HG03354 (cell line): ENCODE measurements around the gene ATP5MC3.

Experiments used
- ATAC-seq: cut with Tn5 transposase; IDR thresholded peaks from one replicate; pipeline ENCODE4 v1.9.1; 2021; ENCODE audit warnings: mild to moderate bottlenecking; ENCODE audit not compliant: unreplicated experiment, poor library complexity, severe bottlenecking

The ATP5MC3 gene

GRCh38 chr2:175169191-175169590 is 12.3 kb downstream of the ATP5MC3 start:
- no peak for ATAC-seq

GRCh38 chr2:175168564-175168945 is 13.0 kb downstream of the ATP5MC3 start:
- ATAC-seq, result peak; percentile 36

GRCh38 chr2:175167792-175168563 is 13.5 kb downstream of the ATP5MC3 start, which contains the start of gene ATF2:
Gene ATF2 (minus strand): TSS chr2:175168203. CDS start chr2:175136443, 31,760 bp downstream.
- ATAC-seq, result peak; percentile 94

DNA sequence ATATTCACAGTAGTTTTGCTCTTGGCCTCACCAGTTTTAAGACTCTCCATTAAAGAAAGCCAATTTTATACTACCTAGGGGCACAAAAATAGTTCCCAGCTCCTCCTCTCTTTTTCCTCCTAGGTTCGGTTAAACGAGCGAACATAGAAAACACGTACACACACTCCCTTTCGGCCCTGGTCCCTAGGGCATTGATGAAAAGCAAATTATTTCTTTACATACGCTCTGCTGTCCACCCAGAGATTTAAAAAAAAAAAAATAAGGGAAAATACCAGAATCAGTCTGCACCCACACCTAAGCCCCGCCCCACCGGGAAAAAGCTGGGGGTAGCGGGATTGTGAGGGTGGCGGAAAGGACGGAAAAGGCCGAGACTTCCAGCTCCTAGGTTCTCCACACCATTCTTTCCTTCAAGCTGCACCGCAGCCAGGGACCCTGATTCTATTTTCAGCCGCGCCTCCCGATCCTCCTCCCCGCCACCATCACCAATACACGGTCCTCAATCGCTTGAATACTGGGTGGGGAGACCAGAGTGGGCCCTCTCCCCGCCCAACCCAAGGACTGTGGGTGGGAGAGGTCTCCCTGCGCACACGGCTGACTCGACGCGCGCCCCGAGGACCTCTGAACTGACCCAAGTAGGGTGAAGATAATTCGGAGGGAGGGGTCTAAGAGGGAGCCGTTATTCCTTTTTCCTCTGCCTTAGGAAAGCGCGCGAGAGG is 14.3 kb downstream of the ATP5MC3 start:
- peak; percentile 3 for ATAC-seq

DNA sequence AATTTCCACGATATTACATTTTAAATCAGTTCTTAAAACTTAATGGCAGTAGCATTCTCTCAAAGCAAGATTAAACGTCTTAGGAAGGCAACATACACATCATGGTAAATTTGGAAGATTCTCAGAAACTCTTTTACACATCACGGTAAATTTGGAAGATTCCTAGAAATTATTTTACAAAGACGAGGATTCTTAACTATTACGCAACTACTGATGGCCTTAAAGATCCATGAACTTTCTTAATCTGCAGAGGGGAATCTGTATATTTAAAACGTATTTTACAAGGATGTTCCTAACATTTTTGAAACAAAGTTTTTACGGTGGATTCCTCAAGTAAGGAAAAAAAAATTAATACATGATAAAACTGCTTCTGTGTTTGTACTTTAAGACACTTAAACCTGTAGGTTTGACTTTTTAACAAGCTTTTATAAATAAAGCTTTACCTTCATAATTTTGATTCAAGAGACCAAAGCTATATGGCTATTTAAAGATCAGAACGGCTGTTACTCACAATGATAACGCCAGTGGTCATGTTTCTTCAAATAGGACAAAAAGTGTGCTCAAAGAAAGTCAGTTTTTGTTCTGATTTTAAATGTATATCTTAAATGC is 15.2 kb downstream of the ATP5MC3 start:
- no peak for ATAC-seq

GRCh38 chr2:175164235-175164634 is 17.3 kb downstream of the ATP5MC3 start:
- ATAC-seq, result no peak

- no peak for ATAC-seq
These were observed 22.6 kb downstream of the ATP5MC3 start for GRCh38 chr2:175158894-175159293.

DNA sequence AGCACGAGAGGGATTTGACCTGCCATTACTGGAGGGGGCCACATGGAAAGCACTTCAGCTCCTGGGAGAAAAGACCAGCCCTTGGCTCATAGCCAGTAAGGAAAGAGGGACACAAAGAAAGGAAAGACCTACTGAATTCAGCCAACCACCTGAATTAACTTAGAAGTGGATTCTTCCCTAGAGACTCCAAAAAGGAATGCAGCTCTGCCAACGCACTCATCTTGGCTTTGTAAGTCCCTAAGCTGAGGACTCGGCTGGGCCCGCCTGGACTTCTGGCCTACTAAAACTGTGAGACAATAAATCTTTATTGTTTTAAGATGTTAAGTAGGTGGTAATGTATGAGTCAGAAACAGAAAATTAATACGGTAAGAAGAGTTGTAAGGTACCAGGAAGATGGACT is 25.0 kb downstream of the ATP5MC3 start:
- ATAC-seq, result no peak

DNA sequence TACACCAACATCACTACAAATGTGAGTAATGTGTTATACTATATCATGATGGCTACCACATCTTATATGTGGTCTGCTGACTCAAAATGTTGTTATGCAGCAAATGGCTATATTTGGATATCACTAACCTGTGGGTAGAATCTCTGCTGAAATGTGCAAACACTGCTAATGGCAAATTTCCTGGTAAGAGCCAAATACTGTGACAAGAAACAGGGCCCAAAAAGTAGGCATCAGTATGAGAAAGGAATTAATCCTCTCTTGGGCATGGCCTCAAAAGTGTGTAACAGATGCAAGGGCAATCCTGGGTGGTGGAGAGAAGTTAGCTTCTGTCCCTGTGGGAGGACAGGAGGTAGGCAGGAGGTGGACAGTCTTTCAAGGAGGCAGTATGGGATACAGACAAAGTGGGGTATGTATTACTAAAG is 26.8 kb downstream of the ATP5MC3 start:
- ATAC-seq, result peak; percentile 85

DNA sequence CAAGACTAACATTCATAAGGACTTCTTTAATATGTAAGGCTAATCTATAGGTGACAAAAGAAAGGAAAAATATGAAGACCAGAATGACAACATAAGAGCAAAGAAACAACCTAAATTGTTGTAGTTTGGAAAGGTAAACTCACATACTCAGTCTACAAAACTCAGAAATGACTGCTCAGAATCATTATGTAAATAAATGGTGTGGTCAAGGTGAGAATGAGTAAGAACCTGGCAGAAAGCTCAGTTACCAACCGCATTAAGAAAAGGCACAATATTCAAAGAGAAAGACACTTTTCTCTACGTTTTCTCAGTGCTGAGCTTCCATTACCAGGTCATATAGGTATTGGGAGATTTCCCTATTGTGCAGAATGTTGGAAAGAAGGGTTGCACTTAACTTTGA is 29.3 kb downstream of the ATP5MC3 start:
- peak; percentile 84 for ATAC-seq

DNA sequence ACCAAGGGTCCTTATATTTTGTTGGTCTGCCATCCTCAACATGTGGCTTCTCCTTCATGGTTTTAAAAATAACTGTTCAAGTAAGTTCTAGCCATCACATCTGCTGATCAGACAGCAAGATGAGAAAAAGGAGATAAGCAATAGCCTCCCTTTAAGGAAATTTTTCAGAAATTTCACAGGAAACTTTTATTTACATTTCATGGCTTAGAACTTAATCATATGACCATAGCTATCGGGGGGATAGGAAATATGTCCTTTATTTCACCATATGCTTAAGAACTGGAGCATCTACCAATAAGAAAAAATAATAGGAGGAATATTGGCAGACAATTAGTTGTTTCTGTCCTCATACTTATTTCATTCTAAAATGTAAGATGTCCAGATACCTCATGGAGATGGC is 29.7 kb downstream of the ATP5MC3 start:
- ATAC-seq, result no peak

DNA sequence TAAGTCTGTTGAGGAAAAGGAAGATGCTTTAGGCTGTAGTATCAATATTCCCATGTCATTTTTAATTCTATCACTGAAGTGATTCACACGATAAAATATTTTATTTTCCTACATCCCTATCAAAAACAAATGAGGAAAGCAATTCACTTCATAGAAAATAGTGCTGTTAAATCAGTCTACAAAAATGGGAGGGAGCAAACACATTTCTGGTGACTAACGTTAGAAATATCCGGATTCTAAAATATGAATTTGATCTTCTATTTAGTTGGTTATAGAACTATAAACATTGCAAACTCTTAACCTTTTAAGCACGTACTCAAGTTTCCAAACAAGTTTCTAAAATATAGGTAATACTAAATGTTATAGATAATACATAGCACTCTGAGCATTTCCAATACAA is 34.3 kb downstream of the ATP5MC3 start:
- ATAC-seq, result no peak

GRCh38 chr2:175143678-175144077 is 37.8 kb downstream of the ATP5MC3 start:
- ATAC-seq, result no peak

GRCh38 chr2:175143191-175143590 is 38.3 kb downstream of the ATP5MC3 start:
- no peak for ATAC-seq

DNA sequence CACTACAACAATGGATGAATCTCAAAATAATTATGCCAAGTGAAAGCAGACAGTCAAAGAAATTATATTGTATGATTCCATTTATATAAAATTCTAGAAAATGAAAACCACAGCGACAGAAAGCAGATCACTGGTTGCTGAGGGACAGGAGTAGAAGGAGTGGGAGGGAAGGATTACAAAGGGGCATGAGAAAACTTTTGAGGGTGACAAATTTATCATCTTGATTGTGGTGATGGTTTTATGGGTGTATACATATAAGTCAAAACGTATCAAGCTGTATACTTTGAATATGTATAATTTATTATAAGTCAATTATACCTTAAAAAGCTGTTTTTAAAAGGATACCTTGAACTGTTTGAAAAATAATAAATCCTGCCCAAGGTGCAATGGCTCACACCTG is 41.2 kb downstream of the ATP5MC3 start:
- no peak for ATAC-seq

GRCh38 chr2:175137793-175138192 is 43.7 kb downstream of the ATP5MC3 start:
- no peak for ATAC-seq

DNA sequence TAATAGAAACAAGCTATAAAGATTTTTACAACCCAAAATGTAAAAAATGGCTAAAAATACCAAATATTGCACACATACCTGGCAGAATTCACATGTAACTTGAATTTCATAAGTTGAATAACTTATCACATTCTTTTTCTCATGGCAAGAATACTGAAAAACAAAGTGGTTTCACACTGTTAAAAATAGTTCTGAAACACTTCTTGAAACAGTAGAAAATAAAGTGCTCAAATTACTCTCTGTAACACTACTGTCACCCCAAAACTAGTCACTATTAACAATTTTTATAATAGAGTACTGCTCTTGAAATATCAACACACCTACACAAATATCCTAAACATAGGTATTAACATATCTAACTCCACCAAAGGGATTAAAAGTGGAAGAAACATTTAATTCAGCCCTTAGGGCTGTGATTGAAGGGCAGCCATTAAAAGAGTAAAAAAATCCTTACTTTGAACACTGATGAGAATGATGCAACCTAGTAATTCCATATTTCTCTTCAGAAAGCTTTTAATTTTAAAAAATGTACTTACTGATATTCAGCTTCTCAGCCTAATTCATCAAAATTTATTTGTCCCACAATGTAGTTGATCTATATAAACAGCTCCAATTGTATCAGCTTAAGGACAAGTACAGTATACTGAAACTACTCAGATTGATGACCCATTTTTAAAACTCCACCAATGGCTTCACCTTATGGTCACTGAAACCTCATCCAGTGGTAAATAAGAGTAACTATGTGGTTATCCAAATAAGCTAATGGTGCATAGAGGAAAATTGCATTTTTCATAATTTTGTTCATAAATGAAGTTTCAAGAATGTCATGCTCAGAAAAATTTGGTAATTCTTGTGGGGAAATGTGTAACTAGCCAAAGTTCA is 44.9 kb downstream of the ATP5MC3 start:
- peak; percentile 78 for ATAC-seq

- no peak for ATAC-seq
These were observed 45.6 kb downstream of the ATP5MC3 start for GRCh38 chr2:175135862-175136261.

GRCh38 chr2:175135177-175135576 is 46.3 kb downstream of the ATP5MC3 start:
- ATAC-seq, result no peak

DNA sequence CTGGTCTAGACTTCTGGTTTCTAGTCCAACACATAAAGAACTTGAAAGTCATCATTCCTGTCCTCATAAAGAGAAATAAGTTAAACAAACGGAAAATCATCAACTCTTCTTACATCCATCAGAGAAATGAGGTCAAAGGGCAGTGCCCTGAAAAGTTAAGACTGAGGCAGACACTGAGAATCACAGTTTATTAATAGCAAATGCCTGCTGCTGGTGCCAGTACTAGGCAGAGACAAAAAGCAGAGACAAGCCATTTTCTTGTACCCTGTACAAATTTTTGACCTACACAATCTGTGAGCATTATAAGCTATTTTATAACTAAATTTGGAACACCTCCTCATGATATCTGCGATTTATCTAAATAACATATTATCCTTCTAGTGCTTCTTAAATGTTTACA is 50.3 kb downstream of the ATP5MC3 start:
- ATAC-seq, result no peak
